ENCODE data around the gene DPF1.
A peak's percentile ranks its signal among the peaks of the same experiment; 100 is the strongest.

The DPF1 gene

DNA sequence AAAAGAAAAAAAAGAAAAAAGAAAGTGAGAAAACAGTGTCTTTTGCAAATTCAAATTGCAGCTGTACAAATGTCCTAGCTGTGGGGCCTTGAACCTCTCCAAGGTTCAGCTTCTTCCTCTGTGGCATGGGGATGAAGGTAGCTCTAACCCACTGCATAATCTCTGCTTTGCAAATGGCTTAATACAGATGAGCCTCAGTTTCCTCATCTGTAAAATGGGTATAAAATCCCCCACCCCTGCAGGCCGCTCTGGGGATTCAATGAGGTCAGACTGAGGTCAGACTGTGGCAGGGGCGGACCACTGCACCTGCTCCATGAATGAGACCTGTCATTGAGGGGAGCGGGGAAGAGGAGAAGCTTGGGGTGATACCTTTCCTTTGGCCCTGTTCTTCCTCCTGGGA is 5.8 kb downstream of the DPF1 start:
- TF ChIP-seq, protein P1, sequence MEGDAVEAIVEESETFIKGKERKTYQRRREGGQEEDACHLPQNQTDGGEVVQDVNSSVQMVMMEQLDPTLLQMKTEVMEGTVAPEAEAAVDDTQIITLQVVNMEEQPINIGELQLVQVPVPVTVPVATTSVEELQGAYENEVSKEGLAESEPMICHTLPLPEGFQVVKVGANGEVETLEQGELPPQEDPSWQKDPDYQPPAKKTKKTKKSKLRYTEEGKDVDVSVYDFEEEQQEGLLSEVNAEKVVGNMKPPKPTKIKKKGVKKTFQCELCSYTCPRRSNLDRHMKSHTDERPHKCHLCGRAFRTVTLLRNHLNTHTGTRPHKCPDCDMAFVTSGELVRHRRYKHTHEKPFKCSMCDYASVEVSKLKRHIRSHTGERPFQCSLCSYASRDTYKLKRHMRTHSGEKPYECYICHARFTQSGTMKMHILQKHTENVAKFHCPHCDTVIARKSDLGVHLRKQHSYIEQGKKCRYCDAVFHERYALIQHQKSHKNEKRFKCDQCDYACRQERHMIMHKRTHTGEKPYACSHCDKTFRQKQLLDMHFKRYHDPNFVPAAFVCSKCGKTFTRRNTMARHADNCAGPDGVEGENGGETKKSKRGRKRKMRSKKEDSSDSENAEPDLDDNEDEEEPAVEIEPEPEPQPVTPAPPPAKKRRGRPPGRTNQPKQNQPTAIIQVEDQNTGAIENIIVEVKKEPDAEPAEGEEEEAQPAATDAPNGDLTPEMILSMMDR (conservative IDR thresholded peaks at IDR 0.05; ENCODE audit: low read depth, low read length): no peak
- no peak for DNase-seq (ENCODE audit: low read depth)
- H3K4me3 ChIP-seq (ENCODE audit: low read length): no peak overlapping the region

DNA sequence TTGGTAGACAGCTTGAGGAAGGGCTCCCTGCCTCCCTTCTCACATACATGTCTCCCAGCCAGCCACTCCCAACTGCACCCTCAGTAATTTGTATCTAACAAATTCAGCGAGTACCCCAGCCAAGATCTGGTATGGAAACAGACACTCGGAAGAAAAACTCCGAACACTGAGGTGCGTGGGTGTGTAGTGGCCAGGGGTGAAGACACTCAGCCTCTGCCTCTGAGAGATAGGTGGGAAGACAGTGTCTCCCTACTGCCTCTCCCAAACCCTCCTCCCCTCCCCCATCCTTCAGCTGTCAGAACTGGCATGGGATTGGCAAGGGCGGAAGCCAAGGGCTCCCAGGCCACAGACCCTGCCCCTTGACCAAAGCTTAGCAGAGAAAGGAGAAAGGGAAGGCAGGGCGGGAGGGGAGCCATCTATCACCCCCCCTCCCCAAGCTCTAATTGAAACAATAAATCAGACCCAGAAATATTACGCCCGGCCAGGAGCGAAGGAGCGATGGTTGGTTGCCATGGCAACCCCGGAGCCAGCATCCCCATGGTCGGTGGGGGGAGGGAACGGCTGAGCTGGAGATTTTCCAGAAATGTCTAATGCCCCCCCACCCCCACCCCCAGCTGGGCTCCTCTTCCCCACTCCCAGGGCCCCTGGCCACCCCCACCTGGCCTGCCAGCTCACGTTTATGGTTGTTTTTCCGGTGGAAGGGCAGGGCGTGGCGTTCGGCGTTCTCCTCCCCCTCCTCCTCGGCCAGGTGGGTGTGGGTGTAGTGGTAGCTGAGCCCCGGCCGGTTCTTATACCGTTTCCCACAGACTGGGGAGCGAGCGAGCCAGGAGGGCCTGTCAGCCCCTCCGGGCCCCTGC is 7.0 kb downstream of the DPF1 start:
- TF ChIP-seq, protein P1 (conservative IDR thresholded peaks at IDR 0.05; ENCODE audit: low read depth, low read length): no peak
- DNase-seq (ENCODE audit: low read depth): no peak
- H3K4me3 ChIP-seq (ENCODE audit: low read length): no peak overlapping the region

- peak; percentile 81 for DNase-seq (ENCODE audit: low read depth)
- H3K4me3 ChIP-seq (ENCODE audit: low read length): peak overlapping the region; percentile 19
- TF ChIP-seq, protein P1 (conservative IDR thresholded peaks at IDR 0.05; ENCODE audit: low read depth, low read length): no peak
Measured at GRCh38 chr19:38213911-38214625, 10.0 kb downstream of the DPF1 start.

DNA sequence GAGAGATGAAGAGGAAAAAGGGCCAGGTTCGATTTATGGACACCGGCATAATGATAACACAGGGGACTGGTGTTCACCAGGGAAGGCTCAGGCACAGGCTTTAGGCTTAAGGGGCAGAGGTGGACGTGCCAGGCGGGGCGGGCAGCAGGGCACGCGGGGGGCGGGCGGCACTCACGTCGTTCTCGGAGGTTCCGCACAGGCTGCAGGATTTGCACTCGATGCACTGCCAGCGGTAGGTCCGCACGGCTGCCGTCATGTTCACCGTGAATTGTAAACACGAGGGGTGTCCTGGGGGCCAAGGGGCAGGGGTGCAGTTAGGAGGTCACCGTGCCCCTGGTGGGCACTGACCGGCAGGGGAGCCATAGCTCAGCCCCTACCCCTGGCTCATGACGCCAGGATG is 10.6 kb downstream of the DPF1 start:
- H3K4me3 ChIP-seq (ENCODE audit: low read length): no peak overlapping the region
- TF ChIP-seq, protein P1 (conservative IDR thresholded peaks at IDR 0.05; ENCODE audit: low read depth, low read length): no peak

DNA sequence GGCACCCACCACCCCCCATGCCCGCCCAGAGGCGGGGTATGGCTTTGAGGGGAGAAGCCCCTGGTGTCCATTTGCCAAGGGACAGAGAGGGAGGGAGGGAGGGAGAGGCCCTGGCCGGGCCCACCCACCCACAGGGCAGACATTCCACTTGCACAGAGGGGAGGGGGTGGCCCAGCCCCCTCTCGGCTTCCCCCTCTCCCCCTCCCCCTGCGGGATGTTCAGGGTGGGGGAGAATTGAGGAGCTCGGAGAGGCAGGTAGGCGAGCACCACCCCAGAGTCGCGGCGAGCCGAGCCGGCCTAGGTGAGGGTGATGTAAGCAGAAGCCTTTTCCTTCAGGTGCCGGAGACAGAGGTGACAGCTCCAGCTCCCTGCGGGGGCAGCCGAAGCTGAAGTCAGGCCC is 12.3 kb downstream of the DPF1 start:
- TF ChIP-seq, protein P1 (conservative IDR thresholded peaks at IDR 0.05; ENCODE audit: low read depth, low read length): no peak
- DNase-seq (ENCODE audit: low read depth): no peak
- no peak overlapping the region for H3K4me3 ChIP-seq (ENCODE audit: low read length)

More for the DNA sequence above, 10.6 kb downstream of the DPF1 start:
- DNase-seq (ENCODE audit: low read depth): no peak

- DNase-seq (ENCODE audit: low read depth): no peak
- TF ChIP-seq, protein P1 (conservative IDR thresholded peaks at IDR 0.05; ENCODE audit: low read depth, low read length): peak; percentile 7
- no peak overlapping the region for H3K4me3 ChIP-seq (ENCODE audit: low read length)
Measured at GRCh38 chr19:38211151-38211591, 12.9 kb downstream of the DPF1 start.

Data from retinal pigment epithelial cell (primary cell).